CD4-positive, alpha-beta T cell treated with Interleukin-1 beta for 1 hour (primary cell): ENCODE results near the gene PTBP1.
"Not testable (repeated sequence)": the region's sequence is repeated elsewhere in the genome, so short reads cannot be mapped to it uniquely, and the experiment has no call there.

Experiments used
- DNase-seq, 2 donors: peaks; one replicate each; pipeline ENCODE4 v3.0.0-alpha.2; 2020 to 2022

Gene PTBP1

DNA sequence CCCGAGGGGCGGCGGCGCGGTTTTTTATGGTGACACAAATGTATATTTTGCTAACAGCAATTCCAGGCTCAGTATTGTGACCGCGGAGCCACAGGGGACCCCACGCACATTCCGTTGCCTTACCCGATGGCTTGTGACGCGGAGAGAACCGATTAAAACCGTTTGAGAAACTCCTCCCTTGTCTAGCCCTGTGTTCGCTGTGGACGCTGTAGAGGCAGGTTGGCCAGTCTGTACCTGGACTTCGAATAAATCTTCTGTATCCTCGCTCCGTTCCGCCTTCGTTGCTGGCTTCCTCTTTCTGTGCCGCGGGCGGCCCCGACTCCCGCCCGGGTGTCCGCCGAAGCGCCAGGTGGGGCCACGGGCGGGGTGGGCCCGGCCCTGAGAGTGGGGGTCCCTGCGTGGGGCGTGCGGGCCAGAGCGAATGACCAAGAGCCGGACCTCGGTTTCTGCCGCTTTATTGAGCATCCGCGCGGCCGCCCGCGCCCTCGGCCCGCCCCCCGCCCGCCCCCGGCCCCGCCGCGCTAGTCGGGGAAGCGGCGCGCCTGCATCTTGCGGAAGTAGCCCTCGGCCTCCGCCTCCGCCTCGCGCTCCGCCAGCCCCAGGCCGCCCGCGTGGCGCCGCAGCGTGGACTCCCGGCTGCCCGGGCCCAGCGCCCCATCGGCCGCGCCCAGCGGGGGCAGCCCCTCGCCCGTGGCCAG, 14.9 kb downstream of the PTBP1 start:
- DNase-seq: no peak

GRCh38 chr19:812747-813218, 15.5 kb downstream of the PTBP1 start:
- no peak for DNase-seq

DNA sequence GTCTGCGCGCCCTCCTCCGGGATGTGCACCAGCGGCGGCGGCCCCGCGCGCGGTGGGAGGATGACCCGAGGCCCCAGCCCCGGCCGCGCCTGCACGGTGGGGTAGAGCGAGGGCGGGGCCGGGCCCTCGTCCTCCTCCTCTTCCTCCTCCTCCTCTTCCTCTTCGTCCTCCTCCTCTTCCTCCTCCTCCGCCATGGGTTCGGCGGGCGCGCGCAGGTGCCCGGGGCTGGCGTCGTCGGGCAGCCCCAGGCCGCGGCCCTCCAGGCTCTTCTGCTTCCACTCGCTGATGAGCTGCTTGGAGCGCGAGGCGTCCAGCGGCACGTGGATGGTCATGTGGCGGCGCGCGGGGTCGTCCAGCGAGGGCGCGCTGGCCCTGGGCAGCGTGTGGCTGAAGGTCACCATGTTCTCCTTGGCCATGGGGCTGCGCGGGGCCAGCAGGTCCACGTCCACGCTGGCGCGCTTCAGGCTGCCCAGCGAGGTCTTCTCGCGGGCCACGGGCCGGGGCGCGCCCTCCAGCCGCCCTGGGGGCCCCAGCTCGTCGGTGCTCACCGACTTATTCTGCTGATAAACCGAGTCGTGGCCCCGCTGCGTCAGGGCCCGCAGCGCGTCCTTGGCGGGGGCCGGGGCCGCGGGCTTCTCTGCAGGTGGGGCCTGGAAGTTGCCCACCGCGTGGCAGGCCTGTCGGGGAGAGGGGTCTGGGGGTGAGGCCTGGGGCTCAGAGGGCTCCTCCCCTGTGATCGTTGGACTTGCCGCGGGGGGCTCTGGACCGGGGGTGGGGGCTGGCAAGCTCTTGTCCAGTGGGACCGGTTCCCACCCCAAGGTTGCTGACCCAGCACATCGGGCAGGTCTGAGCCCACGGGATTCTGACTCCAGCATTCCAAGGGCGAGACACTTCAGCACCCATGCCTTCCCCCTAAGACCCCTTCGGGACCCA, 16.2 kb downstream of the PTBP1 start:
- DNase-seq: no peak

DNA sequence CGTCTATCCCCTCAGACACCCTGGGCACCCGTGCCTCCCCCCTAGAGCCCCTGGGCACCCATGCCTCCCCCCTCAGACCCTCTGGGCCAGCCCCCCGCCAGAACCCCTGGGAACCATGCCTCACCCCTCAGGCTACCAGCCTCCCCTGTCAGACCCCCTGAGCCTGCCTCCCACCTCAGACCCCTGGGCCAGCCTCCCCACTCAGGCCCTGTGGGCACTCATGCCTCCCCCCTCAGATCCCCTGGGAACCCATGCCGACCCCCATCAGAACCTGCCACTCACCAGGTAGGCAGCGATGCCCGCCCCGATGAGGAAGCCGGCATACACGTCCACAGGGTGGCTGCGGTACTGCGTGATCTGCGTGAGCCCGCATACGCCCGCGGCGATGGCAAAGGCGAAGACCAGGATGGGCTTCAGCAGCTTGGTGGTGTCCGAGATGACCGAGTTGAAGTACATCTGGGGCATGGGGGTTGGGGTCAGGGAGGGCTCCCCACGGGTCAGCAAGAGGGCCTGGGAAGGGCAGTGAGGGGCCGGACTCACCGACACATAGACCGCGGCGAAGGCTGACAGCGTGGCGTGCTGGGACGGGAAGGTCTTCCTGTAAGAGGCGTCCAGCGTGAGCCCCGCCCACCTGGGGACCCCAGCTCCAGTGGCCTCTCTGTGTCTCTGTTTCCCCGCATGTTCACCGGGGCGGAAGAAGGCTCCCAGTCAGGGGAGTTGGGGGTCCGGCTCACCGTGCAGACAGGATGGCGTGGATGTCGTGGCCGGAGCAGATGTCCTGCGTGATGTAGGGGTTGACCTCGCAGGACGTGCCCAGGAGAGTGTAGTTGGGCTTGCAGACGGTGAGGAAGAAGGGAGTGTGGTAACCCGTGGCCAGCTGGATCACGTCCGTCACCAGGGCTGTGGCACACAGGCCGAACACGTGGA, 17.2 kb downstream of the PTBP1 start:
- DNase-seq: no peak

- no peak for DNase-seq
Measured at GRCh38 chr19:815079-815774, 18.0 kb downstream of the PTBP1 start.

DNA sequence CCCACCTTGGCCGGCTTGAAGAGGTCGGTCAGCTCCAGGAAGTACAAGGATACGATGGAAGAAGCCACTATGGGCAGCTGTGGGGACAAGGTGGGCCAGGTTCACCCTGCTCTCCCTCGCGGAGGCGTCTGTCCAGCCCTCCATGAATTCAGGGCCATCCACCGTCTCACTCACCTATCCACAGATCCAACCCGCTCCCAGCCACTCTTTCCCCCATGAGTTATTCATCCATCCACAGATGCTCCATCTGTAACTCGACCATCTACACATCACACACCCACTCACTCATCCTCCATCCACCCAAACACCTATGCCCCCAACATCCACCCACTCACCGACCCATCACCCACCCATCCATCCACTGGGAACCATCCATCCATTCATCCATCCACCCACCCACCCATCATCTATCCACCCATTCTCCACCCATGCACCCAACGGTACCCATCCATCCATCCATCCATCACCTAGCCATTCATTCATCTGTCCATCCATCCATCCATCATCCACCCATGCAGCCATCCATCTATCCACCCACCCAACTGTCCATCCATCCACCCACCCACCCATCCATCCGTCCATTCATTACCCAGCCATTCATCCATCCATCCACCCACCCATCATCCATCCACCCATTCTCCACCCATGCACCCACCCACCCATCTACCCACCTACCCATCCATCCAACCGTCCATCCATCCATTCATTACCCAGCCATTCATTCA, 18.7 kb downstream of the PTBP1 start:
- DNase-seq: no peak

DNA sequence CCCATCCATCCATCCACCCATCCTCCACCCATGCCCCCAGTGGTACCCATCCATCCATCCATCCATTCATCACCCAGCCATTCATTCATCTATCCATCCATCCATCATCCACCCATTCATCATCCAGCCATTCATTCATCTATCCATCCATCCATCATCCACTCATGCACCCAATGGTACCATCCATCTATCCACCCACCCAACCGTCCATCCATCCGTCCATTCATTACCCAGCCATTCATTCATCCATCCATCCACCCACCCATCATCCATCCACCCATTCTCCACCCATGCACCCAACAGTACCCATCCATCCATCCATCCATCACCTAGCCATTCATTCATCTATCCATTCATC, 19.2 kb downstream of the PTBP1 start:
- DNase-seq: no peak

DNA sequence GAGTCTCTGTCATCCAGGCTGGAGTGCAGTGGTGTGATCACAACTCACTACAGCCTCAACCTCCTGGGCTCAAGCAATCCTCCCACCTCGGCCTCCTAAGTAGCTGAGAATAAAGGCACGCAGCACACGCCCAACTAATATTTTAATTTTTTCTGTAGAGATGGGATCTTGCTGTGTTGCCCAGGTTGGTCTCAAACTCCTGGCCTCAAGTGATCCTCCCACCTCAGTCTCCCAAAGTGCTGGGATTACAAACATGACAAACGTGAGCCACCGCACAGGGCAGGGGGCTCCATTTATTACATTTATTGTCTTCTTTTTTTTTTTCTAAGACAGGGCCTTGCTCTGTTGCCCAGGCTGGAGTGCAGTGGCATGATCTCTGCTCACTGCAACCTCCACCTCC, 23.0 kb downstream of the PTBP1 start:
- not testable (repeated sequence) for DNase-seq

DNA sequence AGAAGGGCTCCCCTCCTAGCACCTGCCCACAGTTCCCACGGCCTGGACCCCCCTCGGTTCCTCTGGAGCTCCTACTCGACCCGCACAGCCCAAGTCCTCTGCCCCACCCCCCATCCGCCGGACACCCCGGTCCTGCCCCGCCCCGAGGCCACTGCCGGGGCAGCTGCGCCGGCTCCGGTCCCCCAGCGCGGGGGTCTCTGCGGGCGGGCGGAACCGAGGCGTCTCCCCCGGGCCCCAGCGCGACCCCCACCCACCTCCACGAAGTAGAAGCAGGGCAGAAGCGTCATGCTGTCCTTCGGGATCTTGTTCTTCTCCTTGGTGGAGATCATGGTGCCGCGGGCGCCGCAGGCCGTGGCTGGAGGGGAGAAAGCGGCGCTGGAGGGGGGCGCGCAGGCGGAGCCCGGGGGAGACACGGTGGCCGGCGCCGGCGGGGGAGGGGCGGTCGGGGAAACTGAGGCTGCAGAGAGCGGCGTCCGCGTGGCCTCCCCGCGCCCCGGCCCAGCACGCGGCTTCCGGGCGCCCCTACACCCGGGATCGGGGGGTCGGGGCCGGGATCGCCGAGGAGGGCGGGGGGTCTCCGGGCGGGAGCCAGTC, 24.1 kb downstream of the PTBP1 start:
- no peak for DNase-seq

GRCh38 chr19:821825-822503, 24.7 kb downstream of the PTBP1 start, which contains the start of gene PLPPR3:
TSS of gene PLPPR3 (minus strand) at chr19:821955. CDS start at chr19:821559, 396 bp downstream.
- DNase-seq: no peak

DNA sequence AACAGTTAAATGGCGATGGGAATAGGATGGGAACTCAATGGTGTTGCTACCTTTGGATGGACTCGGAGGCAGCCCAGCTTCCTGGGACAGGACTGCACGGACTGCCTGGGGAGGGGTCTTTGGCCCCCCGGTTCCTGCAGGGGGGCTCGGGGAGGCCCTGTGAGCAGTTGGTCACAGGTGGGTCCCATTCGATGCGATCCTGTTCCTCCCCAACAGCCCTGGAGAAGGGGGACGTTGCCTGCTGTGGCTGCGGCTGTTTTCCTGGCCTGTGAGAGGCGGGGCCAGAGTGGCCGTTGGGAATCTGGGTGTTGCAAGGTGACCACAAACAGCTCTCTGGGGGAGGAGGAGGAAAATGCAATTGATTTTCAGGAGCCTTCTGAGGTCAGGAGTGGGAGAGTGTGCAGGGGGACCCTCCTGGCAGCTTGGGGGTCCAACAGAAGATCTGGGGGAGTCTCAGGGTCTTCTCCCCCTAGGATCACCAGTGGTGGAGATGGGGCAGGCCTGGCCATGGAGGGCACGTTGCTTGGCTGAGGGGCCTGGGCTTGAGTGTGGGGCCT, 26.4 kb downstream of the PTBP1 start:
- no peak for DNase-seq

GRCh38 chr19:824885-825284, 27.6 kb downstream of the PTBP1 start:
- DNase-seq: no peak

- DNase-seq: no peak
Measured at GRCh38 chr19:825897-826644, 28.8 kb downstream of the PTBP1 start.

DNA sequence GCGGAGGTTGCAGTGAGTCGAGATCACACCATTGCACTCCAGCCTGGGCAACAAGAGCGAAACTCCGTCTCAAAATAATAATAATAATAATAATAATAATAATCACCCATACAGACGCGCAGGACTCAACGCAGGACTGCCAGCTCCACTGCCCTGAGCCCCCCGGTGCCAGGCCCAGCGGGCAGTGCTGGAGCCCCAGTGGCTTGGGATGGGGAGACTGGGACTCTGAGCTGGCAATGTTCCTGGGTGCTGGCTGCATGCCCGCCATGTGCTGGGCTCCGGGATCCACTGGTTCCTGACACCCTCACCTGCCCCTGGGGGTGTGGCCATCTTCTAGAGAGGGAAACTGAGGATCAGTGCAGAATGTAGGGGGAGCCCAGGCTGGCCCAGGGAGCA, 30.1 kb downstream of the PTBP1 start:
- no peak for DNase-seq

- no peak for DNase-seq
Measured at GRCh38 chr19:827710-828321, 30.6 kb downstream of the PTBP1 start, which contains the start of gene AZU1. TSS of gene AZU1 (plus strand) at chr19:827837. CDS start at chr19:827847, 10 bp downstream.

GRCh38 chr19:829129-829758, 32.0 kb downstream of the PTBP1 start:
- no peak for DNase-seq

DNA sequence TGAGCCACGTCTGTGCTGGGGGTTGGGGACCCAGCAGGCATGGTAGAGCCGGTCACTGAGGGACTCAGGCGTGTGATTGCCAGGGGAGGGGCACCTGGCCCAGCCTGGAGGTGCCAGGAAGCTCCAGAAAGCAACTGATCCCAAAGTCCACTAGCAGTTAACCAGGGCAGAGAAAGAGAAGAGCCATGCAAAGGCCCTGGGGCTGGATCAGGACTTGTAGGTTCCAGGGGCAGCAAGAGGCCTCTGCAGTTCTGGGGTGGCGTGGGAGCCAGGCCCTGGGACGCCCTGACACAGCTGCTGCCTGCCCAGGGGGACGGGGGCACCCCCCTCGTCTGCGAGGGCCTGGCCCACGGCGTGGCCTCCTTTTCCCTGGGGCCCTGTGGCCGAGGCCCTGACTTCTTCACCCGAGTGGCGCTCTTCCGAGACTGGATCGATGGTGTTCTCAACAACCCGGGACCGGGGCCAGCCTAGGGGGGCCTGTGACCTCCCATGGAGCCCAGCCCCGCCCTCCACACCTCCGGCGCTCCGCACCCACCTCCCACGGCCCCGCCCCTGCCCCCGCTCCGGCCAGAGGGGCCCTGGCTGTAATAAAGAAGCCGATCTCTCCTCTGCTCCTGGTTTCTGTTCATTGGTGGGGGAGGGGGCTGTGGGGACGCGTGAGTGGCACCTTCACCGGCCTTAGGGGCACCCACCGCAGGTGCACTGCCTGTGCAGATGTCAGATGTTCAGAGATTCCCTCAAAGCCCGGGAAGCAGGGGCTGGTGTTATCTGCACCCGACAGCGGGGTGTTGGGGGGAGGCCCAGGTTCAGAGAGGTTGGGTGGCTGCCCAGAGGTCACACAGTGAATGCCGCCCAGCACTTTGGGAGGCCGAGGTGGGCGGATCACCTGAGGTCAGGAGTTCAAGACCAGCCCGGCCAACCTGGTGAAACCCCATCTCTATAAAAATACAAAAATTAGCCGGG, 34.4 kb downstream of the PTBP1 start:
- DNase-seq: no peak
